Testis (tissue), 2 donors: ENCODE results near the gene E2F2.

Experiments
- CTCF ChIP-seq, 3 experiments: fragments of 450-650 bp in 2 of 3; fragments of 200-600 bp in 1 of 3; sonication (generic) in 1 of 3; IDR thresholded peaks; one replicate each; pipeline ENCODE4 v1.5.1; 2016 to 2019; ENCODE audit warnings: antibody characterized with exemption in 3 of 3, mild to moderate bottlenecking in 2 of 3, moderate library complexity in 1 of 3
- POLR2A ChIP-seq: fragments of 450-650 bp; IDR thresholded peaks from one replicate; pipeline ENCODE4 v1.6.1; 2017; ENCODE audit warnings: antibody characterized with exemption, mild to moderate bottlenecking, moderate library complexity

- TF ChIP-seq CTCF (IDR thresholded peaks at IDR 0.05): no peak
- TF ChIP-seq POLR2A: no peak
Measured at GRCh38 chr1:23481904-23482303, 49.1 kb downstream of the E2F2 start.
